Spinal cord (tissue), 10 donors: ENCODE data around the gene SMIM35. TPM values are rescaled to one million over a fixed set of nuclear protein-coding genes. Genes with fewer than 3 reads are reported as not detected.

ENCODE experiments used
- DNase-seq, 6 donors: peaks; one replicate each; pipeline versions ENCODE4 v3.0.0 to v3.0.0-alpha.2; 2013 to 2015; ENCODE audit warnings: low spot score in 6 of 6, low read depth in 4 of 6
- H3K27ac ChIP-seq: one replicate; pipeline ENCODE4 v1.5.1; 2013; ENCODE audit warnings: low read depth, low read length, control low read depth
- H3K27me3 ChIP-seq: one replicate; pipeline ENCODE4 v1.6.1; 2013; ENCODE audit warnings: low read length; ENCODE audit not compliant: control insufficient read depth, insufficient read depth
- H3K36me3 ChIP-seq: one replicate; pipeline ENCODE4 v1.6.1; 2013; ENCODE audit warnings: low read length; ENCODE audit not compliant: control insufficient read depth, insufficient read depth
- H3K4me1 ChIP-seq: one replicate; pipeline ENCODE4 v1.6.1; 2013; ENCODE audit warnings: low read length; ENCODE audit not compliant: control insufficient read depth, insufficient read depth
- H3K4me3 ChIP-seq: one replicate; pipeline ENCODE4 v1.5.1; 2013; ENCODE audit warnings: low read depth, low read length, control low read depth
- H3K9me3 ChIP-seq: one replicate; pipeline ENCODE4 v1.6.1; 2013; ENCODE audit warnings: low read length; ENCODE audit not compliant: control insufficient read depth, insufficient read depth
- WGBS: methylation state at CpG from one replicate; pipeline ENCODE4 v1.1.5; 2013; ENCODE audit warnings: missing lambda C conversion rate; ENCODE audit not compliant: insufficient coverage; 5-methylcytosine and 5-hydroxymethylcytosine counted together
- polyA plus RNA-seq, 2 donors: library from polyadenylated mRNA; unstranded; fragments of 120-200 nt; gene quantifications; one replicate each; pipeline ENCODE4 v1.2.1, GENCODE V29; 2013; ENCODE audit not compliant: insufficient read length in 2 of 2
- total RNA-seq, 2 donors: library from RNA; depleted of rRNA in 1 of 2; stranded (reverse); fragments of 120-200 nt in 1 of 2; fragments of >200 nt in 1 of 2; gene quantifications; one replicate each; pipeline versions ENCODE4 v1.2.3 to v1.2.4, GENCODE V29; 2013 to 2014
- donor health status: healthy.

The SMIM35 gene
- total and polyA plus RNA-seq, 4 donors = 0.06 to 0.20 (median 0.10) TPM; not detected in 1

- DNase-seq = no peak
- no peaks in the 10 kb centered on the region for H3K36me3 ChIP-seq
- WGBS = 98% methylated on average over 6 of the region's 6 CpGs
- H3K4me1 ChIP-seq = no peaks in the 10 kb centered on the region
- H3K4me3 ChIP-seq = no peak overlapping the region
- H3K9me3 ChIP-seq = no peaks in the 10 kb centered on the region
- H3K27me3 ChIP-seq = no peaks in the 10 kb centered on the region
- H3K27ac ChIP-seq = no peak overlapping the region
These were observed 25.1 kb downstream of the SMIM35 start for GRCh38 chr11:118061586-118062125.

- Histone ChIP-seq H3K4me1 (no peaks in the 10 kb centered on the region), H3K36me3 (no peaks in the 10 kb centered on the region), H3K27ac (no peak overlapping the region), H3K4me3 (no peak overlapping the region), H3K27me3 (no peaks in the 10 kb centered on the region), H3K9me3 (no peaks in the 10 kb centered on the region)
- 60% methylated on average over 4 of the region's 7 CpGs for WGBS
- DNase-seq = no peak
These were observed 25.9 kb downstream of the SMIM35 start for GRCh38 chr11:118060869-118061268.

GRCh38 chr11:118060081-118060661, 26.6 kb downstream of the SMIM35 start:
- H3K36me3 ChIP-seq = no peaks in the 10 kb centered on the region
- no peak for DNase-seq
- no peaks in the 10 kb centered on the region for H3K27me3 ChIP-seq
- H3K4me1 ChIP-seq = no peaks in the 10 kb centered on the region
- no peaks in the 10 kb centered on the region for H3K9me3 ChIP-seq
- WGBS = 85% methylated on average over 9 of the region's 10 CpGs
- H3K4me3 ChIP-seq = no peak overlapping the region
- no peak overlapping the region for H3K27ac ChIP-seq

GRCh38 chr11:118059246-118059940, 27.4 kb downstream of the SMIM35 start:
- H3K9me3 ChIP-seq = no peaks in the 10 kb centered on the region
- no peak for DNase-seq
- H3K4me3 ChIP-seq = no peak overlapping the region
- H3K4me1 ChIP-seq = no peaks in the 10 kb centered on the region
- H3K36me3 ChIP-seq = no peaks in the 10 kb centered on the region
- no peaks in the 10 kb centered on the region for H3K27me3 ChIP-seq
- H3K27ac ChIP-seq = no peak overlapping the region
- WGBS = 94% methylated on average over 8 of the region's 11 CpGs

GRCh38 chr11:118058311-118059245, 28.2 kb downstream of the SMIM35 start:
- 78% methylated on average over 12 of the region's 20 CpGs for WGBS
- H3K4me3 ChIP-seq = no peak overlapping the region
- no peaks in the 10 kb centered on the region for H3K9me3 ChIP-seq
- no peaks in the 10 kb centered on the region for H3K27me3 ChIP-seq
- H3K27ac ChIP-seq = no peak overlapping the region
- DNase-seq = no peak
- H3K36me3 ChIP-seq = no peaks in the 10 kb centered on the region
- no peaks in the 10 kb centered on the region for H3K4me1 ChIP-seq

GRCh38 chr11:118057251-118058145, 29.3 kb downstream of the SMIM35 start:
- Histone ChIP-seq H3K4me3 (no peak overlapping the region), H3K4me1 (no peaks in the 10 kb centered on the region), H3K27me3 (no peaks in the 10 kb centered on the region), H3K9me3 (no peaks in the 10 kb centered on the region), H3K36me3 (no peaks in the 10 kb centered on the region), H3K27ac (no peak overlapping the region)
- 80% methylated on average over 12 of the region's 14 CpGs for WGBS
- DNase-seq = no peak

GRCh38 chr11:118056806-118057205, 30.0 kb downstream of the SMIM35 start:
- 86% methylated on average over 7 of the region's 8 CpGs for WGBS

GRCh38 chr11:118055966-118056365, 30.8 kb downstream of the SMIM35 start:
- no peak for DNase-seq

More at GRCh38 chr11:118056806-118057205, 30.0 kb downstream of the SMIM35 start:
- H3K36me3 ChIP-seq = no peaks in the 10 kb centered on the region
- H3K27me3 ChIP-seq = no peaks in the 10 kb centered on the region
- DNase-seq = no peak
- H3K4me1 ChIP-seq = no peaks in the 10 kb centered on the region
- no peak overlapping the region for H3K27ac ChIP-seq
- no peak overlapping the region for H3K4me3 ChIP-seq
- no peaks in the 10 kb centered on the region for H3K9me3 ChIP-seq

More at GRCh38 chr11:118055966-118056365, 30.8 kb downstream of the SMIM35 start:
- H3K4me3 ChIP-seq = no peak overlapping the region
- no peaks in the 10 kb centered on the region for H3K9me3 ChIP-seq
- no peak overlapping the region for H3K27ac ChIP-seq
- no peaks in the 10 kb centered on the region for H3K4me1 ChIP-seq
- H3K27me3 ChIP-seq = no peaks in the 10 kb centered on the region
- 97% methylated on average over 7 of the region's 7 CpGs for WGBS
- H3K36me3 ChIP-seq = no peaks in the 10 kb centered on the region
